IgD-negative memory B cell (primary cell): Measurements from ENCODE around the gene JADE3. TPM values are rescaled to one million over a fixed set of nuclear protein-coding genes. Genes with fewer than 3 reads are reported as not detected.

Experiments
- H3K27ac Mint-ChIP-seq, 3 donors: one replicate each; pipeline ENCODE4 v1.8.0; 2020 to 2022; ENCODE audit warnings: mild to moderate bottlenecking in 3 of 3, mixed read lengths in 3 of 3, moderate library complexity in 1 of 3
- H3K27me3 Mint-ChIP-seq: one replicate; pipeline ENCODE4 v1.8.0; 2021; ENCODE audit warnings: mixed read lengths
- H3K36me3 Mint-ChIP-seq: one replicate; pipeline ENCODE4 v1.8.0; 2020; ENCODE audit warnings: mild to moderate bottlenecking, mixed read lengths
- H3K4me1 Mint-ChIP-seq, 3 donors: one replicate each; pipeline ENCODE4 v1.8.0; 2020 to 2022; ENCODE audit warnings: mixed read lengths in 3 of 3, mild to moderate bottlenecking in 1 of 3
- H3K4me3 Mint-ChIP-seq, 4 donors: one replicate each; pipeline ENCODE4 v1.8.0; 2020 to 2022; ENCODE audit warnings: mild to moderate bottlenecking in 4 of 4, mixed read lengths in 4 of 4, moderate library complexity in 3 of 4
- H3K9me3 Mint-ChIP-seq, 3 donors: one replicate each; pipeline ENCODE4 v1.8.0; 2020 to 2021; ENCODE audit warnings: mixed read lengths in 3 of 3, mild to moderate bottlenecking in 1 of 3
- polyA plus RNA-seq: library from polyadenylated mRNA; unstranded; fragments of 300-500 nt; fragmentation: Illumina TruSeq; gene quantifications from one replicate; pipeline ENCODE4 v1.2.3, GENCODE V29; 2021

The JADE3 gene
- polyA plus RNA-seq, 1 donor from 2014 or later: 3.5 TPM

GRCh38 chrX:47093860-47094259, 181.6 kb downstream of the JADE3 start:
- Mint-ChIP-seq H3K4me1 (peaks cover 0 to 5% (median 0%) of the 10 kb centered on the region in 3 donors), H3K27me3 (no peaks in the 10 kb centered on the region), H3K36me3 (no peaks in the 10 kb centered on the region), H3K4me3 (no peak overlapping the region), H3K27ac (no peak overlapping the region), H3K9me3 (no peaks in the 10 kb centered on the region)

- Mint-ChIP-seq H3K4me1 (peaks cover 0 to 5% (median 0%) of the 10 kb centered on the region in 3 donors), H3K36me3 (no peaks in the 10 kb centered on the region), H3K9me3 (no peaks in the 10 kb centered on the region), H3K27ac (peak overlapping the region in 1 of 3 donors; percentile 71), H3K4me3 (no peak overlapping the region), H3K27me3 (no peaks in the 10 kb centered on the region)
These were observed 184.8 kb downstream of the JADE3 start for GRCh38 chrX:47097018-47097417.

- no peak overlapping the region for H3K4me3 Mint-ChIP-seq
- no peaks in the 10 kb centered on the region for H3K36me3 Mint-ChIP-seq
- H3K27me3 Mint-ChIP-seq: no peaks in the 10 kb centered on the region
- no peaks in the 10 kb centered on the region for H3K4me1 Mint-ChIP-seq
- H3K27ac Mint-ChIP-seq: no peak overlapping the region
- no peaks in the 10 kb centered on the region for H3K9me3 Mint-ChIP-seq
These were observed 186.3 kb downstream of the JADE3 start for GRCh38 chrX:47098338-47099094.

GRCh38 chrX:47101206-47101605, 189.0 kb downstream of the JADE3 start:
- Mint-ChIP-seq H3K4me3 (no peak overlapping the region), H3K27me3 (no peaks in the 10 kb centered on the region), H3K36me3 (no peaks in the 10 kb centered on the region), H3K9me3 (no peaks in the 10 kb centered on the region), H3K27ac (no peak overlapping the region), H3K4me1 (no peaks in the 10 kb centered on the region)

Other genes starting within 250 kb of the JADE3 start
- 18.7 TPM for gene SLC9A7, start 153.3 kb upstream of the JADE3 start, polyA plus RNA-seq
- 8.7 TPM for gene RP2, start 75.4 kb upstream of the JADE3 start, polyA plus RNA-seq
- not detected for gene RGN, start 166.0 kb downstream of the JADE3 start, polyA plus RNA-seq
- 197 TPM for gene NDUFB11, start 232.3 kb downstream of the JADE3 start, polyA plus RNA-seq
- 36.0 TPM for gene RBM10, start 232.8 kb downstream of the JADE3 start, polyA plus RNA-seq